Ramos (cell line): ENCODE measurements around the gene GPR149.
"Not testable (repeated sequence)": the region's sequence is repeated elsewhere in the genome, so short reads cannot be mapped to it uniquely, and the experiment has no call there.

Experiments used
- in situ Hi-C: fragments of 300-500 bp; cut with MboI; formaldehyde crosslinking; loops from one replicate; pipeline ENCODE4 v1.14.3; 2022; ENCODE audit warnings: low sequenced_read_pairs; ENCODE audit not compliant: unreplicated experiment

GPR149 gene

GRCh38 chr3:154430014-154430413, at the start of gene GPR149:
TSS of gene GPR149 (minus strand) at chr3:154430190. CDS start at chr3:154429615, 575 bp downstream.
- in situ Hi-C loops = no loop called here

GRCh38 chr3:154473769-154474168, 43.8 kb upstream of the GPR149 start:
- in situ Hi-C loops = no loop called here

- in situ Hi-C loops = no loop called here
These were observed 39.6 kb upstream of the GPR149 start for GRCh38 chr3:154469585-154469984.

GRCh38 chr3:154464440-154465190, 34.6 kb upstream of the GPR149 start:
- in situ Hi-C loops = no loop called here

- in situ Hi-C loops = no loop called here
These were observed 28.6 kb upstream of the GPR149 start for GRCh38 chr3:154458560-154458959.

GRCh38 chr3:154439081-154439480, 9.1 kb upstream of the GPR149 start:
- in situ Hi-C loops = not testable (repeated sequence)

GRCh38 chr3:154431043-154431442, 1.1 kb upstream of the GPR149 start:
- in situ Hi-C loops = no loop called here

DNA sequence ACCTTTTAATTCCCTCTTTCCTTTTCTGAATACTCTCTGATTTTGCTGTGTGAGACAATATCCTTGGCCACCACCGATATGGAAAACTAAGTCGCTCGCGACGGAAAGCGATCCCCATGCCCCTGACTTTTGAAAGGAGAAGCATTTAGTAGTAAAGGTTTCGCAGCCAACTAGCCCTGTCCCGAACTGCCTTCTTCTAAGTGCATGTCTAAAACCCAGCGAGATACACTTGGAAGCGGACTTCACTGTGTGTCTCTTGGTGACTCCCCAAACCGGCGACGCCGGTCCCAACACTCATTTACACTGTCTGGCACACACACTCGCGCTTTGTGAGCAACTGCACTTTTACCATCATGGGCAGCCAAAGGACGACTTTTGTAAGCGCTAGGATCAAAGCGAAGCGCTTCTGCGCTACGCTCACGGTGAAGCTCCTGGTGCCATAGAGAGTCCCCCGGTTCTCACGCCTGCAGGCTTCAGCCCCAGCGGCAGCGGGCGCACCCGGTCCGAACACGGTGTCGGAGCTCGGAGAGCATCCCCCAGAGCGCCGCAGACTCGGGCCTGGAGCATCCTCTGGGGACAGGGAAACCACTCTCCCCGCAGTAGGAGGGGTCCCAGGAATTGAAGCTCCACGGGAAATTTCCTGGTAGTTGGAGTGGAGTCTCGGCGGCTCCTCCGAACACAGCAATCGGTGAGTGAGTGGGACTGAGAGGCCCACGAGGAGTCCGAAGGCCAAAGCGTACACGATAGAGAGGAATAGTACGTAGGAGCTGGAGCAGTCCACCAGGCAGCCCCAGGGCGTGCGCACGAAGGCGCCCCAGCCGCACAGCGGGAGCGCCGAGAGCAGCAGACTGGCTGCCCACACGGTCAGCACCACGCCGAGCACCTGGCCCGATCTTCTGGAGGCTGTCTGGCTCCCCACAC, 1.4 kb downstream of the GPR149 start:
- in situ Hi-C loops = no loop called here

- in situ Hi-C loops = no loop called here
These were observed 2.2 kb downstream of the GPR149 start for GRCh38 chr3:154427685-154428285.

GRCh38 chr3:154422694-154423093, 7.3 kb downstream of the GPR149 start:
- in situ Hi-C loops = no loop called here

DNA sequence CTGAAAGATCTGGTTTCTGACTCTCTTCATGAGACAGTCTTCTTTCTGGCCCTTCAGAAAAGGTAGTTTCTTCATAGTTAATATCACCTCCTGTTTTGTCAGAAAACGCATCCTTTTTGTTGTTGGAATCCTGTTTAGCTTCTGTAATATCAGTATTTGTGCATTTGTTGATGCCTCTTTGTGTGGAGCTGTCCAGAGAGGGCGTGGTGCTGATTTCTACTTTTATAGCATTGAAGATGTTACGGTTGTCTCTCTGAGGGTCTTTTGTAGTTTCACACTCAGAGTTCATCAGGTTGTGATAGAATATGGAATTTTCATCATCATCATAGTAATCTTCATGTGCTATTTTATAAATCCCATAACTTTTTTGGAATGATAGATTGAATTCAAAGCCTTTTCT, 8.9 kb downstream of the GPR149 start:
- in situ Hi-C loops = no loop called here

DNA sequence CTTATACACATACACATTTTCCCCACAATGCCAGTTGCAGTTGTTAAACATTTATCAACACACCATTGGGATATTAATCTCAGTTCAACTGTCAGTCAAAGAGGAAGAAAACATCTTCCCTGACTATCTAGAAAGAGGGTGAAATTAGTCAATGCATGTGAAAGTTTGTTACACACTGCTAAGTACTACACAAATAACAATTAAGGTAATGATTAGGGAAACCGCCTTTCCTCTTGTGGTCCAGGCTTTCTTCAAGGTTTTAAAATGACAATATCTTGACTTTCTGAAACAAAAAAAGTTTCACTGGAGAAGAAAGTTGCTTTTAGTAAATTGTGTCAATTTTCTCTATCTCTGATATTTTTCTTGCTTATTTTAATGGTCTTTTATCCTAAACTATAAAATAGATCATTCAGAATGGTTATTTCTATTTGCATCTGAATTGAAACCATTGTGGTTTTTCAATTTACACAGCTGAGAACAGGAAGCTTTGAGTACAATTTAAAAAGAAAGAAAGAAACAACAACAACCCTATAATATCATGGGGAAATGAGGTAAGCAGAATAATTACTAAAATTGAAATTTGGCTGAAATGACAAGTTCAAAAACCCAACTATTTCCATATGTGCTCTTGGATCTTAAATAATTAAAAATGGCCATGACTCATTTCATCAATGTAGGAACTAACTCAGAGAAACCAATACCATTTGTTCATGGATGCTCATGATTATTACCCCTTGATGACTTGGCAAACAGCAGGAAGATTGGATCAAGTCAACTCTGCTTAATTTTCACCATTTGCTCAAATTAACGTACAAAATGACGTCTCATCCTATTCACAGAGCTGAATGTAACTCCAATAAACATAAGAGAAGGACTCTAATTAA, 31.7 kb downstream of the GPR149 start:
- in situ Hi-C loops = no loop called here

DNA sequence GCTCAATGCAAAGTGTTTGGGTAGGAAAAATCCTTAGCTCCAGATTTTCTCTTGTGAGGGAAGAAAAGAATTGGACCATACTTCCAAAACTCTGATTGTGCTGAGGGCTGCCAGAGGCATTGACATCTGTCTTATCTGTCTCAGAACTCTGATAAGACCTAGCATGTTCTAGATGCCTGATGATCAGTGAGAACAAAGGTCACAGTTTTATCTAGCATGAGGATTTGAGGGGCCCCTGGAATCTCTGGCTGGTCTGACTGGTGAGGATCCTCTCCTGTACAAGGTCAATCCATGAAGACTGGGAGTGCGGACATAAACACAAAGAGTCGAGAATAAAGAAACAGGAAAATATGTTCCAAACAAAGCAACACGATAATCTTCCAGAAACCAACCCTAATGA, 40.1 kb downstream of the GPR149 start:
- in situ Hi-C loops = no loop called here

DNA sequence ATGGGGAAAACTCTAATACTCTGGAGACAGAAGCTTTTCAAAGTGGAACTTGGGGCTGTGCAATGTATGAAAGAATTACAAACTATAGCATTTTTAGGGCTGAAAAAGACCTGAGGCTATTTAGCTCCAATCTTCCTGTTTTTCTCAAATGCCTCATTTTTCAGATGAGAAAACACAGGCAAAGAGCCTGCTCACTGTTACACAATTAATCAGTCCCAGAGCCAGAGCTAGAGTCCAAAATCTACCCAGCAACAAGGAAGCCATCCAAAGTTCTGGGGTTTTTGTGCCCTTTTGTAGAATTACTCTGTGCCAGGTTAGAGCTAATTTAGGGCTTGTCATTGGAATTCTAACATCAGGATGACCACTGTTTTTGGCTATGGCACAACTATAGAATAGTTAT, 45.5 kb downstream of the GPR149 start:
- in situ Hi-C loops = no loop called here

GRCh38 chr3:154378311-154378710, 51.7 kb downstream of the GPR149 start:
- in situ Hi-C loops = no loop called here

GRCh38 chr3:154367221-154367620, 62.8 kb downstream of the GPR149 start:
- in situ Hi-C loops = no loop called here

DNA sequence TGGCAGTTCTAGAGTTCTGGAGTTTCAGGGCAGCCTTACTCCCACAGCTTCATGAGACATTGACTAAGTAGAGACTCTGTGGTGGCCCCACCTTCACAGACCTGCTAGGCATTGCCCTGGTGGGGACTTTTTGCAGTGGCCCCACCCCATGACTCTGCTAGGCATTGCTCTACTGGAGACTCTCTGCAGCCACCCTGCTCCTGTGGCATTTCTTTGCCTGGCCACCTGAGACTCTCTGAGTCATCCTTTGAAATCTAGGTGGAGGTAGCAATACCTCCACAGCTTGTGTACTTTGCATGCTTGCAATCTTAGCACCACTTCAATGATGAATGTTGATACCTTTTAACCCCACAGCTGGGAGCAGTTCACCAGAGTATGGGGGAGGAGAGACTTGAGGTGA, 65.1 kb downstream of the GPR149 start:
- in situ Hi-C loops = no loop called here

DNA sequence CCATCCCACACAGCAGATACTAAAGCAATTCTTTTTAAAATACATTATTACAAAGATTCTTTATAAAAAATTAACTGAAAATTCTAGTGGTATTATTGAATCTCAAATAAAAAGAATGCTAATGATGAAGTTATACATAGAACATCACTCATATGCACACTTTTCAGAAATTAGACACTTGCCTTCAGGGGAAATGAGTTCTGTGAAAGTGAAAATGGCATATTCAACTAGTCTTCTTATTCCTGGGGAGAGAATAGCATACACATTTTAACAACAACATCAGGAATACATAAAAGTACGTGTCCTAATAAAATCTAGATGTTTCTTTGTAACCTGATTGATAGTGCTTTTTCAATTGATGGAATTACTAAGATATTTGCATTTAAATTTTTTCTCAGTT, 68.9 kb downstream of the GPR149 start:
- in situ Hi-C loops = no loop called here

- in situ Hi-C loops = no loop called here
These were observed 74.0 kb downstream of the GPR149 start for GRCh38 chr3:154356009-154356408.

DNA sequence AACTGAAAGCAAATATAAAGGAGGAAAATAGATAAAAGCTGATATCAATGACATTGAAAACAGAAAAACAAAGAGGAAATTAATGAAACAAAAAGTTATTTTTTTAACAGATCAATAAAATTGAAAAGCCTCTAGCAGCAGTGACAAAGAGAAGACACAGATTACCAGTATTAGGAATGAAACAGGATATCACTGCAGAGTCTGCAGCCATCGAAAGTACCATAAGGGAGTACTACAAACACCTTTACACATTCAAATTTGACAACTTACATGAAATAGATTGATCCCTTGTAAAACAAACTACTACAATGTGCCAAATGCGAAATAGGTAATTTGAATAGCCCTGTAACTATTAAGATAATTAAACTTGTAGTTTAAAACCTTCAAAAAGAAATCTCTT, 80.8 kb downstream of the GPR149 start:
- in situ Hi-C loops = loop anchor here (25.0 kb wide), 1 partner anchor 988 kb away; no protein-coding TSS in a partner anchor
